GM12878 (cell line): ENCODE data around the gene DRD1. TPM values are rescaled to one million over a fixed set of nuclear protein-coding genes. Genes with fewer than 3 reads are reported as not detected.

ENCODE experiments used
- ATAC-seq: fragments of 200-7000 bp; cut with Tn5 transposase; 3 replicates; pipeline ENCODE4 v1.9.1; 2020; ENCODE audit warnings: mild to moderate bottlenecking, moderate library complexity
- BruUV-seq: library from RNA; stranded (reverse); fragments of 400-500 nt; replicated peaks from 2 replicates; lab custom pipeline; 2021; lab: Mats Ljungman, UMichigan
- CTCF ChIA-PET: fragments of 300-600 bp; sonication (Branson Sonifier 250); formaldehyde crosslinking; extraction: SDS; loops from one replicate; lab custom pipeline; 2021; ENCODE audit warnings: inconsistent platforms; lab: Yijun Ruan, JAX
- POLR2A ChIA-PET: fragments of 350-600 bp; formaldehyde crosslinking; extraction: SDS; loops from one replicate; lab custom pipeline; 2021; ENCODE audit warnings: inconsistent platforms; lab: Charles Lee
- RAD21 ChIA-PET: fragments of 300-600 bp; sonication (Branson Sonifier 250); formaldehyde crosslinking; loops from one replicate; lab custom pipeline; 2023; ENCODE audit warnings: antibody characterized with exemption; ENCODE audit not compliant: unreplicated experiment; lab: Charles Lee
- SMC1A ChIA-PET: fragments of 300-600 bp; sonication (Branson Sonifier 250); formaldehyde crosslinking; loops from one replicate; lab custom pipeline; 2023; ENCODE audit not compliant: unreplicated experiment, uncharacterized antibody; lab: Charles Lee
- DNase-seq: peaks from one replicate; pipeline ENCODE4 v3.0.0-alpha.2; 2011; ENCODE audit warnings: low read depth, low spot score
- FAIRE-seq: peaks from 3 replicates; lab custom pipeline; 2011; peaks lifted over from hg19 to GRCh38; lab: Jason Lieb, UNC
- H2AFZ ChIP-seq: 2 replicates; pipeline ENCODE4 v1.6.0; 2011; ENCODE audit warnings: low read depth, low read length, control low read depth; ENCODE audit not compliant: control insufficient read depth
- H3K27ac ChIP-seq: 2 replicates; pipeline ENCODE4 v1.5.1; 2011; ENCODE audit warnings: control low read depth; ENCODE audit not compliant: control insufficient read depth, insufficient read depth
- H3K27me3 ChIP-seq, 2 experiments: replicated peaks in 1 of 2; 2 replicates each; pipeline versions ENCODE4 v1.6.0 to v1.6.1; 2011; ENCODE audit warnings: low read length in 1 of 2; ENCODE audit not compliant: control insufficient read depth in 2 of 2, insufficient read depth in 2 of 2
- H3K36me3 ChIP-seq, 2 experiments: 2 replicates each; pipeline ENCODE4 v1.5.1; 2011; ENCODE audit warnings: low read length in 1 of 2; ENCODE audit not compliant: control insufficient read depth in 2 of 2, insufficient read depth in 2 of 2
- H3K4me1 ChIP-seq: 2 replicates; pipeline ENCODE4 v1.6.1; 2011; ENCODE audit warnings: mild to moderate bottlenecking, low read length, moderate library complexity, mixed read lengths; ENCODE audit not compliant: control insufficient read depth, insufficient read depth
- H3K4me2 ChIP-seq: 2 replicates; pipeline ENCODE4 v1.6.0; 2011; ENCODE audit warnings: control low read depth; ENCODE audit not compliant: control insufficient read depth, insufficient read depth
- H3K4me3 ChIP-seq: fragments of 200-600 bp; sonication (generic); 2 replicates; pipeline ENCODE4 v1.5.1; 2016
- H3K79me2 ChIP-seq: 2 replicates; pipeline ENCODE4 v1.6.0; 2011; ENCODE audit warnings: low read length; ENCODE audit not compliant: control insufficient read depth, insufficient read depth
- H3K9ac ChIP-seq: 2 replicates; pipeline ENCODE4 v1.8.0; 2011; ENCODE audit warnings: low read length, control low read depth, mixed read lengths; ENCODE audit not compliant: control insufficient read depth, insufficient read depth
- H3K9me3 ChIP-seq: replicated peaks from 3 replicates; pipeline ENCODE4 v1.5.1; 2011; ENCODE audit warnings: mild to moderate bottlenecking, low read length; ENCODE audit not compliant: control insufficient read depth, insufficient read depth
- H4K20me1 ChIP-seq: 2 replicates; pipeline ENCODE4 v1.6.0; 2011; ENCODE audit not compliant: control insufficient read depth, insufficient read depth
- BRCA1 ChIP-seq: IDR thresholded peaks from 2 replicates; pipeline ENCODE4 v1.6.1; 2011; ENCODE audit warnings: low read depth, low read length, improper control_type of control experiment
- CBX3 ChIP-seq: fragments of 200-600 bp; sonication (generic); IDR thresholded peaks from 2 replicates; pipeline ENCODE4 v1.6.1; 2016; ENCODE audit warnings: low read depth, borderline replicate concordance
- JUNB ChIP-seq: IDR thresholded peaks from 2 replicates; pipeline ENCODE4 v1.6.1; 2016; ENCODE audit warnings: antibody characterized with exemption, mild to moderate bottlenecking
- REST ChIP-seq: IDR thresholded peaks from 2 replicates; pipeline ENCODE4 v1.6.1; 2012; ENCODE audit warnings: mild to moderate bottlenecking, low read depth, low read length
- TCF7 ChIP-seq: IDR thresholded peaks from 2 replicates; pipeline ENCODE4 v1.6.1; 2014; ENCODE audit warnings: antibody characterized with exemption, borderline replicate concordance
- ZBTB4 ChIP-seq: fragments of 450-650 bp; formaldehyde crosslinking; IDR thresholded peaks from 2 replicates; pipeline ENCODE4 v1.4.0; 2022; ENCODE audit warnings: mild to moderate bottlenecking, moderate library complexity
- ZBTB40 ChIP-seq: fragments of 450-650 bp; IDR thresholded peaks from 2 replicates; pipeline ENCODE4 v1.6.1; 2016; ENCODE audit warnings: mild to moderate bottlenecking, moderate library complexity, borderline replicate concordance
- ZNF274 ChIP-seq: IDR thresholded peaks from one replicate; pipeline ENCODE4 v1.8.0; 2011; ENCODE audit not compliant: insufficient read length, insufficient read depth
- ZNF687 ChIP-seq: fragments of 450-650 bp; IDR thresholded peaks from 2 replicates; pipeline ENCODE4 v1.6.1; 2017; ENCODE audit warnings: mild to moderate bottlenecking, moderate library complexity
- WGBS: methylation state at CpG from one replicate; pipeline ENCODE4 v1.1.6; 2016; ENCODE audit warnings: low lambda C conversion rate; ENCODE audit not compliant: insufficient replicate concordance, insufficient coverage; ENCODE audit errors: missing lambda C conversion rate; 5-methylcytosine and 5-hydroxymethylcytosine counted together
- in situ Hi-C: fragments of 300-500 bp; cut with MboI; formaldehyde crosslinking; loops from 9 replicates; pipeline ENCODE4 v1.14.3; 2018; ENCODE audit warnings: mixed read lengths
- intact Hi-C: fragments of 100-400 bp; cut with micrococcal nuclease; formaldehyde crosslinking; loops from one replicate; pipeline ENCODE4 v1.14.2; 2022; ENCODE audit not compliant: unreplicated experiment
- polyA plus RNA-seq, 11 experiments: library from polyadenylated mRNA; depleted of rRNA in 4 of 11; unstranded in 6 of 11; stranded (reverse) in 5 of 11; fragments of >200 nt; fragmentation: Nextera tagmentation in 4 of 11; fragmentation: Illumina TruSeq in 1 of 11; extraction: Ambion mirVana in 4 of 11; extraction: Trizol in 1 of 11; gene quantifications; 1 replicate in 1 of 11; 2 replicates in 10 of 11; pipeline versions ENCODE4 v1.2.1 to v1.2.3, GENCODE V29; 2011 to 2016; ENCODE audit warnings: inconsistent platforms in 2 of 11, missing spikeins in 2 of 11, low read depth in 1 of 11
- total RNA-seq, 4 experiments: library from RNA; depleted of rRNA in 3 of 4; stranded (reverse); fragments of >200 nt in 3 of 4; fragmentation: Illumina TruSeq in 1 of 4; extraction: Trizol in 1 of 4; gene quantifications; 2 replicates each; pipeline versions ENCODE4 v1.2.1 to v1.2.3, GENCODE V29; 2013 to 2021

The DRD1 gene
- total and polyA plus RNA-seq, 10 of the 15 experiments (the other 5 are each of a cell fraction or from before 2014, with no cell fraction given) = not detected

- no peak for FAIRE-seq
- BruUV-seq = no TSS peak
- H3K36me3 ChIP-seq = no peaks in the 10 kb centered on the region
- no peak overlapping the region for H3K4me3 ChIP-seq
- H3K9ac ChIP-seq = no peak overlapping the region
- H3K27me3 ChIP-seq = no peaks in the 10 kb centered on the region; a peak in 2 of 4 replicates
- H3K9me3 ChIP-seq = no peaks in the 10 kb centered on the region
- DNase-seq = no peak
- no peak overlapping the region for H3K4me2 ChIP-seq
- H3K4me1 ChIP-seq = peaks cover 6% of the 10 kb centered on the region; the same call in 1 of the 2 replicates
- no peak overlapping the region for H2AFZ ChIP-seq
- in situ Hi-C loops = no loop called here
- H3K79me2 ChIP-seq = no peaks in the 10 kb centered on the region
- RAD21 ChIA-PET = no interaction called here
- CTCF ChIA-PET = interaction anchor here (0.9 to 1.3 kb wide), 2 partner anchors 8 to 510 kb away, joined by 3 read pairs; no protein-coding TSS in a partner anchor
- no peak for ATAC-seq
- SMC1A ChIA-PET = no interaction called here
- intact Hi-C loops = no loop called here
- POLR2A ChIA-PET = no interaction called here
- H4K20me1 ChIP-seq = no peaks in the 10 kb centered on the region
- no peak overlapping the region for H3K27ac ChIP-seq
- 50% methylated on average over 2 of the region's 2 CpGs for WGBS
- TF ChIP-seq REST = no peak
- TF ChIP-seq ZNF274 = no peak
- no peak for TF ChIP-seq TCF7
- no peak for TF ChIP-seq ZNF687
- TF ChIP-seq BRCA1 = no peak
- TF ChIP-seq ZBTB4 (CRISPR knock-in tag) = no peak
- no peak for TF ChIP-seq ZBTB40
- TF ChIP-seq CBX3 = no peak
- no peak for TF ChIP-seq JUNB
Measured at GRCh38 chr5:175460552-175460951, 16.6 kb upstream of the DRD1 start.
